HepG2 (cell line): ENCODE results near the gene DUS1L. TPM values are rescaled to one million over a fixed set of nuclear protein-coding genes. Genes with fewer than 3 reads are reported as not detected.
A peak's percentile ranks its signal among the peaks of the same experiment; 100 is the strongest.

Experiments
- AHR ChIP-seq: IDR thresholded peaks from 2 replicates; pipeline ENCODE4 v1.6.1; 2018; ENCODE audit warnings: missing genetic modification reagents, missing compliant biosample characterization
- ARHGAP35 ChIP-seq: sonication (generic); formaldehyde crosslinking; IDR thresholded peaks from 2 replicates; pipeline ENCODE4 v1.9.0; 2022; ENCODE audit warnings: mild to moderate bottlenecking, inconsistent platforms, moderate library complexity, missing genetic modification reagents, borderline replicate concordance
- CC2D1A ChIP-seq: sonication (generic); formaldehyde crosslinking; IDR thresholded peaks from 2 replicates; pipeline ENCODE4 v1.8.1; 2023; ENCODE audit warnings: mild to moderate bottlenecking, missing genetic modification reagents
- FOXJ3 ChIP-seq: sonication (generic); formaldehyde crosslinking; IDR thresholded peaks from 2 replicates; pipeline ENCODE4 v1.4.0; 2020; ENCODE audit warnings: missing genetic modification reagents, mild to moderate bottlenecking, borderline replicate concordance
- GABPA ChIP-seq, 2 experiments: IDR thresholded peaks; 2 replicates each; pipeline ENCODE4 v1.6.1; 2011 to 2016; ENCODE audit warnings: low read depth in 2 of 2, low read length in 1 of 2, missing biosample characterization in 1 of 2, missing genetic modification characterization in 1 of 2
- GMEB1 ChIP-seq: sonication (generic); formaldehyde crosslinking; IDR thresholded peaks from 2 replicates; pipeline ENCODE4 v1.5.1; 2020; ENCODE audit warnings: missing genetic modification reagents, mild to moderate bottlenecking, borderline replicate concordance
- HDAC1 ChIP-seq: sonication (generic); formaldehyde crosslinking; IDR thresholded peaks from 2 replicates; pipeline ENCODE4 v1.5.1; 2020; ENCODE audit warnings: mild to moderate bottlenecking, missing genetic modification reagents
- HNRNPK ChIP-seq: fragments of 200-400 bp; formaldehyde crosslinking; IDR thresholded peaks from 2 replicates; pipeline ENCODE4 v1.6.1; 2018; ENCODE audit warnings: low read length, low read depth, moderate library complexity, mild to moderate bottlenecking; ENCODE audit not compliant: poor library complexity, severe bottlenecking
- IKZF5 ChIP-seq: IDR thresholded peaks from 2 replicates; pipeline ENCODE4 v1.6.1; 2018; ENCODE audit warnings: missing genetic modification reagents, mild to moderate bottlenecking, missing compliant biosample characterization
- NFKBIZ ChIP-seq: IDR thresholded peaks from 2 replicates; pipeline ENCODE4 v1.6.1; 2018; ENCODE audit warnings: missing genetic modification reagents, missing compliant biosample characterization
- NFYC ChIP-seq: IDR thresholded peaks from 2 replicates; pipeline ENCODE4 v1.6.1; 2016; ENCODE audit warnings: missing genetic modification reagents, missing compliant biosample characterization
- SMARCE1 ChIP-seq: fragments of 450-650 bp; IDR thresholded peaks from 2 replicates; pipeline ENCODE4 v1.6.1; 2017; ENCODE audit warnings: borderline replicate concordance
- TAF1 ChIP-seq: sonication (generic); formaldehyde crosslinking; IDR thresholded peaks from 2 replicates; pipeline ENCODE4 v1.4.0; 2020; ENCODE audit warnings: missing genetic modification reagents
- ZKSCAN5 ChIP-seq: sonication (generic); formaldehyde crosslinking; IDR thresholded peaks from 2 replicates; pipeline ENCODE4 v1.5.1; 2020; ENCODE audit warnings: mild to moderate bottlenecking, missing genetic modification reagents
- ZNF230 ChIP-seq: sonication (generic); formaldehyde crosslinking; IDR thresholded peaks from 2 replicates; pipeline ENCODE4 v1.4.0; 2020; ENCODE audit warnings: mild to moderate bottlenecking, missing genetic modification reagents
- ZNF7 ChIP-seq: IDR thresholded peaks from 2 replicates; pipeline ENCODE4 v1.6.1; 2016; ENCODE audit warnings: missing biosample characterization, missing genetic modification reagents
- polyA plus RNA-seq, 8 experiments: library from polyadenylated mRNA; depleted of rRNA in 3 of 8; stranded (reverse) in 7 of 8; unstranded in 1 of 8; fragments of >200 nt; fragmentation: Illumina TruSeq in 4 of 8; extraction: Trizol in 4 of 8; gene quantifications; 2 replicates each; pipeline versions ENCODE4 v1.2.1 to v1.2.3, GENCODE V29; 2011 to 2016; ENCODE audit warnings: low read depth in 4 of 8, missing spikeins in 1 of 8, mixed read lengths in 1 of 8; ENCODE audit not compliant: insufficient read depth in 1 of 8
- total RNA-seq, 5 experiments: library from RNA; depleted of rRNA; stranded (reverse); fragments of >200 nt; fragmentation: Illumina TruSeq; extraction: Trizol; gene quantifications; 2 replicates each; pipeline ENCODE4 v1.2.3, GENCODE V29; 2016; ENCODE audit warnings: low read depth in 1 of 5
- TF ChIP-seq, protein P1 (sequence below): sonication (generic); formaldehyde crosslinking; IDR thresholded peaks from 2 replicates; pipeline ENCODE4 v1.8.1; 2023; ENCODE audit warnings: mild to moderate bottlenecking, missing genetic modification reagents
- TF ChIP-seq, protein P2 (sequence below): IDR thresholded peaks from 2 replicates; pipeline ENCODE4 v1.6.1; 2016; ENCODE audit warnings: missing biosample characterization, missing genetic modification reagents, low read depth
- TF ChIP-seq, protein P3 (sequence below): fragments of 450-650 bp; IDR thresholded peaks from 2 replicates; pipeline ENCODE4 v1.6.1; 2017; ENCODE audit warnings: mild to moderate bottlenecking

The DUS1L gene
- total and polyA plus RNA-seq, 2 of the 13 experiments (the other 11 are each of a cell fraction or from before 2014, with no cell fraction given), result 81.0 to 109 TPM

DNA sequence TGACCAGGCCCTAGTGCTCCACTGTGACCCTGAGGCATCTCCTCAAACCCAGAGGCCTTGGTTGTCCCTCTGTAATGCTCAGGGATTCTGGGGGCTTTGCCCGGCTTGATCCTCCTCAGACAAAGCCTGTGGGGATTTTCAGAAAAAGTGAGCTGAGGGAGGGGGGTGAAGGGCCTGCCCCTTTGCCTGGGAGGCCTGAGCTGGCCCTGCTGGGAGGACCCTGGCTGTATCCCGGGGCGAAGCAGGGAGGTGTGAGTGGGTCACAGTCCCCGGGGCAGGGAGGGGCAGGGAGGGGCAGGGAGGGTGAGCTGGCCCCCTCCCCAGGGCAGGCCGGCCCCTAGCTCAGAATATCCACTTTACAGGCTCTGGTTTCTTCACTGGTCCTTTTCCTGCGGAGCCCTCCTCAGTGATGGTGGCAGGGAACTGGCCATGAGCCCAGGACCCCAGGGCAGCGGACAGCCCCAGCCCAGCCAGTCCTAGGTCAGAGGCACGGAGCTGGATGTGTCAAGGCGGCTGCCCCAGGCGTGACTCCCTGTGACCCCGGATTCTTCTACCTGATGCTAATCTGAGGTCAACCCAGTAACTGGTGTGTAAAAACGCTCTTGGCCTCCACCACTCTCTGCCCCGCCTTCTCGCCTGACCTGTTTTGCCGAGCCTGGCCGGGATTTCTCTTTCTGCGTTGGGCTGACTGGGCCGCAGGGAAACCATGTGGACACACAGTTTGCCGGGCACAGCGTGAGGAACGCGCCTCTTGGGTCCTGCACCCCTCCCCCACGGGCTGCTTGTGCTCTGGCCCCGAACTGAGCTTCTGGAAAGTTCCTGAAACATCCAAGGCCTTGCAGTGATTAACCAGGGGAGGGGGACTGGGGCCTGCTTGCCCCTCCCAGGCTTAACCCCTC, 38.2 kb upstream of the DUS1L start (continued):
- TF ChIP-seq, protein P1, sequence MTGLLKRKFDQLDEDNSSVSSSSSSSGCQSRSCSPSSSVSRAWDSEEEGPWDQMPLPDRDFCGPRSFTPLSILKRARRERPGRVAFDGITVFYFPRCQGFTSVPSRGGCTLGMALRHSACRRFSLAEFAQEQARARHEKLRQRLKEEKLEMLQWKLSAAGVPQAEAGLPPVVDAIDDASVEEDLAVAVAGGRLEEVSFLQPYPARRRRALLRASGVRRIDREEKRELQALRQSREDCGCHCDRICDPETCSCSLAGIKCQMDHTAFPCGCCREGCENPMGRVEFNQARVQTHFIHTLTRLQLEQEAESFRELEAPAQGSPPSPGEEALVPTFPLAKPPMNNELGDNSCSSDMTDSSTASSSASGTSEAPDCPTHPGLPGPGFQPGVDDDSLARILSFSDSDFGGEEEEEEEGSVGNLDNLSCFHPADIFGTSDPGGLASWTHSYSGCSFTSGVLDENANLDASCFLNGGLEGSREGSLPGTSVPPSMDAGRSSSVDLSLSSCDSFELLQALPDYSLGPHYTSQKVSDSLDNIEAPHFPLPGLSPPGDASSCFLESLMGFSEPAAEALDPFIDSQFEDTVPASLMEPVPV, result peak; percentile 94
- TF ChIP-seq IKZF5 (CRISPR knock-in tag), result peak; percentile 83
- TF ChIP-seq, protein P2, sequence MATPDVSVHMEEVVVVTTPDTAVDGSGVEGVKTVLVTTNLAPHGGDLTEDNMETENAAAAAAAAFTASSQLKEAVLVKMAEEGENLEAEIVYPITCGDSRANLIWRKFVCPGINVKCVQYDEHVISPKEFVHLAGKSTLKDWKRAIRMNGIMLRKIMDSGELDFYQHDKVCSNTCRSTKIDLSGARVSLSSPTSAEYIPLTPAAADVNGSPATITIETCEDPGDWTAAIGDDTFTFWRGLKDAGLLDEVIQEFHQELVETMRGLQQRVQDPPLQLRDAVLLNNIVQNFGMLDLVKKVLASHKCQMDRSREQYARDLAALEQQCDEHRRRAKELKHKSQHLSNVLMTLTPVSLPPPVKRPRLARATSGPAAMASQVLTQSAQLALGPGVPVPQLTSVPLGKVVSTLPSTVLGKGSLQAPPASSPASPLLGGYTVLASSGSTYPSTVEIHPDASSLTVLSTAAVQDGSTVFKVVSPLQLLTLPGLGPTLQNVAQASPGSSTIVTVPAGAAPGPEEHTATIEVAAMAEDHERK, result no peak
- no peak for TF ChIP-seq ARHGAP35
- no peak for TF ChIP-seq ZNF7 (CRISPR knock-in tag)
- TF ChIP-seq FOXJ3 (CRISPR knock-in tag), result no peak; the same call in 1 of the 2 replicates
- peak; percentile 59; the same call in 1 of the 2 replicates for TF ChIP-seq GMEB1 (CRISPR knock-in tag)
- no peak; the same call in 1 of the 2 replicates for TF ChIP-seq ZKSCAN5 (CRISPR knock-in tag)
- no peak for TF ChIP-seq SMARCE1
- 0 out of 2 replicates have a peak, but pooled peaks have one; percentile 78 for TF ChIP-seq CC2D1A
- TF ChIP-seq HDAC1 (CRISPR knock-in tag), result peak; percentile 80
- no peak for TF ChIP-seq NFKBIZ (CRISPR knock-in tag)
- TF ChIP-seq, protein P3, sequence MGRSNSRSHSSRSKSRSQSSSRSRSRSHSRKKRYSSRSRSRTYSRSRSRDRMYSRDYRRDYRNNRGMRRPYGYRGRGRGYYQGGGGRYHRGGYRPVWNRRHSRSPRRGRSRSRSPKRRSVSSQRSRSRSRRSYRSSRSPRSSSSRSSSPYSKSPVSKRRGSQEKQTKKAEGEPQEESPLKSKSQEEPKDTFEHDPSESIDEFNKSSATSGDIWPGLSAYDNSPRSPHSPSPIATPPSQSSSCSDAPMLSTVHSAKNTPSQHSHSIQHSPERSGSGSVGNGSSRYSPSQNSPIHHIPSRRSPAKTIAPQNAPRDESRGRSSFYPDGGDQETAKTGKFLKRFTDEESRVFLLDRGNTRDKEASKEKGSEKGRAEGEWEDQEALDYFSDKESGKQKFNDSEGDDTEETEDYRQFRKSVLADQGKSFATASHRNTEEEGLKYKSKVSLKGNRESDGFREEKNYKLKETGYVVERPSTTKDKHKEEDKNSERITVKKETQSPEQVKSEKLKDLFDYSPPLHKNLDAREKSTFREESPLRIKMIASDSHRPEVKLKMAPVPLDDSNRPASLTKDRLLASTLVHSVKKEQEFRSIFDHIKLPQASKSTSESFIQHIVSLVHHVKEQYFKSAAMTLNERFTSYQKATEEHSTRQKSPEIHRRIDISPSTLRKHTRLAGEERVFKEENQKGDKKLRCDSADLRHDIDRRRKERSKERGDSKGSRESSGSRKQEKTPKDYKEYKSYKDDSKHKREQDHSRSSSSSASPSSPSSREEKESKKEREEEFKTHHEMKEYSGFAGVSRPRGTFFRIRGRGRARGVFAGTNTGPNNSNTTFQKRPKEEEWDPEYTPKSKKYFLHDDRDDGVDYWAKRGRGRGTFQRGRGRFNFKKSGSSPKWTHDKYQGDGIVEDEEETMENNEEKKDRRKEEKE, result no peak
- TF ChIP-seq GABPA (IDR thresholded peaks at IDR 0.05; ENCODE audit: low read depth, low read length), result no peak
- TF ChIP-seq GABPA (CRISPR knock-in tag; IDR thresholded peaks at IDR 0.05; ENCODE audit: low read depth), result peak; percentile 35; the same call in 1 of the 2 replicates
- no peak; the same call in 1 of the 2 replicates for TF ChIP-seq NFYC (CRISPR knock-in tag)
- TF ChIP-seq AHR (CRISPR knock-in tag), result peak; percentile 55
- TF ChIP-seq HNRNPK, result no peak
- TF ChIP-seq ZNF230, result peak; percentile 55; the same call in 1 of the 2 replicates
- peak; percentile 56 for TF ChIP-seq TAF1
